SH-SY5Y (cell line): ENCODE data around the gene OPCML.

Experiments used
- GATA2 ChIP-seq: IDR thresholded peaks from 2 replicates; pipeline ENCODE4 v1.6.1; 2011; ENCODE audit warnings: mild to moderate bottlenecking, low read depth, low read length
- GATA3 ChIP-seq: IDR thresholded peaks from 2 replicates; pipeline ENCODE4 v1.6.1; 2011; ENCODE audit warnings: low read depth, mild to moderate bottlenecking, low read length, moderate library complexity

Gene OPCML

GRCh38 chr11:133146697-133147306 lies 385.5 kb downstream of the OPCML start:
- TF ChIP-seq GATA2 = no peak
- TF ChIP-seq GATA3 = no peak

DNA sequence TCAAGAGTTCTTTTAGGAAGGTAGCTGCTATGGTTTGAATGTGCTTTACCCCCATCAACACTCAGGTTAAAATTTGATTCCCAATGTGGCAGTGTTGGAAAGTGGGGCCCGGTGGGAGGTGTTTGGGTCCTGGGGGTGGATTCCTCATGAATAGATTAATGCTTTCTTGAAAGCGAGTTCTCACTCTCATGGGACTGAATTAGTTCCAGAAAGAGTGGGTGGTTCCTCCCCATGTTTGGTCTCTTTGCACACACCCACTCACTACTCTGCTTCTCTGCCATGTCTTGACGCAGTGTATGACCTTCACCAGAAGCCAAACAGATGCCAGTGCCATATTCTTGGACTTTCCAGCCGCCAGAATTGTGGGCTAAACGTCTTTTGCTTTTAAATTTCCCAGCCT lies 394.4 kb downstream of the OPCML start:
- TF ChIP-seq GATA3 (no peak), GATA2 (no peak)

GRCh38 chr11:133137270-133137669 lies 395.0 kb downstream of the OPCML start:
- TF ChIP-seq GATA2 (no peak), GATA3 (no peak)

GRCh38 chr11:133136376-133136775 lies 395.9 kb downstream of the OPCML start:
- TF ChIP-seq GATA2 (no peak), GATA3 (no peak)

DNA sequence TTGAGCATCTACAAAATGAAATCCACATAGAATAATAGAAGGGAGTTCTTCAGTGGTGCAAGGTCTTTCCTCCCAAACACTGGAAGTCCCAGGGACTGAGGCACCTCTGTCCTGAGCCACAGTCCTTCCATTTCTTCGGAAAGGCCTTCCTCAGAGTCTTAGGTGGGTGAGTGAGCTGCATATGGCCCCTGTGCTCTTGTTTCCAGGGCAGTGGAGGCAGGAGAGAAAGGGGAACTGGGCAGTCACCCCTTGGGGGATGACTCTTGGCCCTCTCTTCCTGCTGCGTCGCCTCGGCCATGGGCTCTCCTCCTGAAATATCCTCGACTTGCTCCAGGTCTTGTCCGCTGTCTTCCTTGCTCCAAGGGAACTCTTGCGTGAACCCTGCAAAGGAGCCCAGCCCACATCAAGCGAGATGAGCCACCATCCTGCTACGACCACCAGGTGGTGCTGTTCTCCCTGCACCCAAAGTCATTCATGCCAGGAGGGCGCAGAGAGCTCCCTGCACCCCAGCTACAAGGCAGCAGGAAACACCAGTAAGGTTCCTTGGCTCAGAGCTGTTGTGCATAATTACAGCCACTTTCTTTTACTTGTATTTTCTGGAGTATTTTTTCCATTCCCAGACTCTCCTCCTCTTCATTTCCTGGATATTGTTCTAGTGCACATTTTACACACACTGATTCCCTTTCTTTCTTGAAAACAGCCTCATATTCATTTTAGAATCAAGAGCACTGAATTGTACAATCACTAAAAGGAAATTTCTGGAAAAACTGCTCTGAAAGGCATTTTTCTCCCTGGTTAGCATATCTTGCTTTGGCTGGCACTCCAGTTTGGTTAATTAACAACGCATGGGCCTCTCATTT lies 397.8 kb downstream of the OPCML start:
- TF ChIP-seq GATA2 = no peak
- TF ChIP-seq GATA3 = no peak

GRCh38 chr11:133133606-133134005 lies 398.7 kb downstream of the OPCML start:
- TF ChIP-seq GATA2 (no peak), GATA3 (no peak)

- no peak for TF ChIP-seq GATA2
- TF ChIP-seq GATA3 = no peak
Observed at GRCh38 chr11:133133050-133133449, 399.3 kb downstream of the OPCML start.

- no peak for TF ChIP-seq GATA3
- no peak for TF ChIP-seq GATA2
Observed at GRCh38 chr11:133127741-133128140, 404.6 kb downstream of the OPCML start.

DNA sequence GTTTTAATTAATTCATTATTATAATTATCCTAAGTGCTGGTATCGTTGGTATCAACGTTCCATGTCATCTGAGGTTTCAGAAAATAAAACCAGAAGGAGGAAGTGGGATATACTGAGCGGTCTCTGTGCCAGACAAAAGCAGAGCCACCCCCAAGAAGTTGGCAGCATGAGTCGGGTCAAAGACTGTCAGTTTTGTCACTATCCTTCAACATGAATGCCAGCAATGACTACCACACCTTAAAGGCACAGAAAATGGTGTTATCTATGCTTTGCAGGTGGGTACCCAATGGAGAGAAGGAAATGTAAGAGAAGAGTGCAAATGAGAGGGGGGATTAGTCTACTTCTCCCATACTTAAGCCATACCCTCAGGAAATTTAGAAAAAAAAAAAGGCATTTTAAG lies 408.5 kb downstream of the OPCML start:
- no peak for TF ChIP-seq GATA2
- TF ChIP-seq GATA3 = no peak

- no peak for TF ChIP-seq GATA2
- no peak for TF ChIP-seq GATA3
Observed at GRCh38 chr11:133123366-133123765, 408.9 kb downstream of the OPCML start.

DNA sequence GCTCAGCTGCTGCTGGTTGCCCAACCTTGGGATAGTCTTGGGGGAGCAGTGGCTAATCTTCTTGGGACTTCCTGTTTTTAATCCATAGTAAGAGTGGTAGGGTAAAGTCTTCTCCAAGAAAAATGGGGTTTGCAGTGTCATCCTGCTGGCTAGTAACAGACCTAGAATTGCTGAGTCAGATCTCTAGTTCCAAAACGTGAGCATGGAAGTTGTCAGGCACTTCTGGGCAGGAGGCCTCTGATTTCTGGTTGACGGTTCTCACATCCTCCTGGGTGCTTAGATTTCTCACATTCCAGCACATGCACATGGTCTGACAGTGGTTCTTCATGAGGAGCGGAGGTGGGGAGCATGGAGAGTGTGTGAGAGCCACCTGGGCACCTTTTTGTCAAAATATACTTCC lies 410.0 kb downstream of the OPCML start:
- TF ChIP-seq GATA3 = no peak
- TF ChIP-seq GATA2 = no peak

DNA sequence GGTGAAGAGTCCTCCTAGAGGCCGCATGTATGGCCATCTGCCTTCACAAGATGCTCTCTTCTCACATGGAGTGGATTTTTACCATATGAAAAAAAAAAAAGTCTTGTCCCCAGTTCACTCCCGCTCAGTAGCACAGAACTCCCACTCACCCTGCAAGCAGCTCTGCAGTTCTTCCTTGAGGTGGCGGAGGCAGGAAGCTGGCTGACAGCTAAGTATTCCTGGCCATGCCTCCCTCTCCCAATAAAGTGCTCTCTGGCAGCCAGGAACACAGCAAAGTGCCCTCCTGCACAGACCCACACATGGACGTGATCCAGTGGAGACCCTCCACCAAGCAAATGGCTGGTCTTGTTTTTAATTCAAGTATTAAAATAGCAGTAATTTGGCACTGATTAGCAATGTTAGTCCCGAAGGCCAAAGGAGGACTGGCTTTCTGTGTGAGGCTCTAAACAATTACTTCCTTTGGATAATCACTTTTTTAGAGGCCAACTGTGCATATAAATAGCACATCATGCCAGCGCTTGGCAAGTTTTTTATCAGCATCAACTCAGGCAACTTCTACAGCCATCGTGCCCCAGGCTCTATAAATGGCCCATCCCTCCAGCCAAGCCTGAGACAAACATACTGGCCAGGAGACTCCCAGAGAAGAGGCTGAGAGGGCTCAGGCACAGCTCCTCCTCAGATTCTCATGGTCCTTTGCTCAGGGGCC lies 413.6 kb downstream of the OPCML start:
- TF ChIP-seq GATA3 (no peak), GATA2 (no peak)

- TF ChIP-seq GATA2 (no peak), GATA3 (no peak)
Observed at GRCh38 chr11:133115099-133115498, 417.2 kb downstream of the OPCML start.

GRCh38 chr11:133107763-133108162 lies 424.5 kb downstream of the OPCML start:
- TF ChIP-seq GATA2 (no peak), GATA3 (no peak)
